Measurements from ENCODE around the gene PIGV.

PIGV gene

GRCh38 chr1:26772687-26773086 is 15.1 kb upstream of the PIGV start:
- TF ChIP-seq, protein P1, sequence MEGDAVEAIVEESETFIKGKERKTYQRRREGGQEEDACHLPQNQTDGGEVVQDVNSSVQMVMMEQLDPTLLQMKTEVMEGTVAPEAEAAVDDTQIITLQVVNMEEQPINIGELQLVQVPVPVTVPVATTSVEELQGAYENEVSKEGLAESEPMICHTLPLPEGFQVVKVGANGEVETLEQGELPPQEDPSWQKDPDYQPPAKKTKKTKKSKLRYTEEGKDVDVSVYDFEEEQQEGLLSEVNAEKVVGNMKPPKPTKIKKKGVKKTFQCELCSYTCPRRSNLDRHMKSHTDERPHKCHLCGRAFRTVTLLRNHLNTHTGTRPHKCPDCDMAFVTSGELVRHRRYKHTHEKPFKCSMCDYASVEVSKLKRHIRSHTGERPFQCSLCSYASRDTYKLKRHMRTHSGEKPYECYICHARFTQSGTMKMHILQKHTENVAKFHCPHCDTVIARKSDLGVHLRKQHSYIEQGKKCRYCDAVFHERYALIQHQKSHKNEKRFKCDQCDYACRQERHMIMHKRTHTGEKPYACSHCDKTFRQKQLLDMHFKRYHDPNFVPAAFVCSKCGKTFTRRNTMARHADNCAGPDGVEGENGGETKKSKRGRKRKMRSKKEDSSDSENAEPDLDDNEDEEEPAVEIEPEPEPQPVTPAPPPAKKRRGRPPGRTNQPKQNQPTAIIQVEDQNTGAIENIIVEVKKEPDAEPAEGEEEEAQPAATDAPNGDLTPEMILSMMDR (conservative IDR thresholded peaks at IDR 0.05; ENCODE audit: low read length): no peak
- H3K4me3 ChIP-seq (ENCODE audit: low read length): no peak overlapping the region
- DNase-seq (ENCODE audit: low read depth): peak; percentile 99

GRCh38 chr1:26774462-26774861 is 13.3 kb upstream of the PIGV start:
- TF ChIP-seq, protein P1 (conservative IDR thresholded peaks at IDR 0.05; ENCODE audit: low read length): no peak
- H3K4me3 ChIP-seq (ENCODE audit: low read length): no peak overlapping the region
- DNase-seq (ENCODE audit: low read depth): no peak

DNA sequence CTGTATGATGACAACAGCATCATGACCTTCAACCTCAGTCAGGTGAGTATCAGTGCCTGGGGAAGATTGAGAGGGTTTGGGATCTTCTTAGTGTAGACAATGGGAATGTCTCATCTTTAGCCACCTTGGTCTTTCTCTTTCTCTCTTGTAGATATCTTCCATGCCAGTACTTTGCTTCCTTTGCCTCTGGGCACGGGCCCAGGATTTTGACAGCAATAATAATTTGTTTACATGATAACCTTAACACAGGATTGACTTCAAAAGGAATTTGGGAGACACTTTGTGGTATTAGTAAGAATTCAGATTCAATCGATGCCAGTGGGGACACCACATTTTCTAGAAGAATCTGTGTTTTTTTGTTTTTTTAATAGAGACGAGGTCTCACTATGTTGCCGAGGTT is 12.1 kb upstream of the PIGV start:
- H3K4me3 ChIP-seq (ENCODE audit: low read length): no peak overlapping the region
- no peak for DNase-seq (ENCODE audit: low read depth)
- TF ChIP-seq, protein P1 (conservative IDR thresholded peaks at IDR 0.05; ENCODE audit: low read length): no peak

DNA sequence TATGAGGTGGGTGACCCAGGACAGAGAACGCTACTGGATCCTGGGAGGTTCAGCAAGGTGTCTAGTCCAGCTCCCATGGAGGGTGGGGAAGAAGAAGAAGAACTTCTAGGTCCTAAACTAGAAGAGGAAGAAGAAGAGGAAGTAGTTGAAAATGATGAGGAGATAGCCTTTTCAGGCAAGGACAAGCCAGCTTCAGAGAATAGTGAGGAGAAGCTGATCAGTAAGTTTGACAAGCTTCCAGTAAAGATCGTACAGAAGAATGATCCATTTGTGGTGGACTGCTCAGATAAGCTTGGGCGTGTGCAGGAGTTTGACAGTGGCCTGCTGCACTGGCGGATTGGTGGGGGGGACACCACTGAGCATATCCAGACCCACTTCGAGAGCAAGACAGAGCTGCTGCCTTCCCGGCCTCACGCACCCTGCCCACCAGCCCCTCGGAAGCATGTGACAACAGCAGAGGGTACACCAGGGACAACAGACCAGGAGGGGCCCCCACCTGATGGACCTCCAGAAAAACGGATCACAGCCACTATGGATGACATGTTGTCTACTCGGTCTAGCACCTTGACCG is 8.6 kb upstream of the PIGV start:
- TF ChIP-seq, protein P1 (conservative IDR thresholded peaks at IDR 0.05; ENCODE audit: low read length): no peak
- DNase-seq (ENCODE audit: low read depth): no peak
- H3K4me3 ChIP-seq (ENCODE audit: low read length): no peak overlapping the region

GRCh38 chr1:26780344-26780957 is 7.3 kb upstream of the PIGV start:
- TF ChIP-seq, protein P1 (conservative IDR thresholded peaks at IDR 0.05; ENCODE audit: low read length): no peak
- no peak overlapping the region for H3K4me3 ChIP-seq (ENCODE audit: low read length)
- DNase-seq (ENCODE audit: low read depth): no peak

DNA sequence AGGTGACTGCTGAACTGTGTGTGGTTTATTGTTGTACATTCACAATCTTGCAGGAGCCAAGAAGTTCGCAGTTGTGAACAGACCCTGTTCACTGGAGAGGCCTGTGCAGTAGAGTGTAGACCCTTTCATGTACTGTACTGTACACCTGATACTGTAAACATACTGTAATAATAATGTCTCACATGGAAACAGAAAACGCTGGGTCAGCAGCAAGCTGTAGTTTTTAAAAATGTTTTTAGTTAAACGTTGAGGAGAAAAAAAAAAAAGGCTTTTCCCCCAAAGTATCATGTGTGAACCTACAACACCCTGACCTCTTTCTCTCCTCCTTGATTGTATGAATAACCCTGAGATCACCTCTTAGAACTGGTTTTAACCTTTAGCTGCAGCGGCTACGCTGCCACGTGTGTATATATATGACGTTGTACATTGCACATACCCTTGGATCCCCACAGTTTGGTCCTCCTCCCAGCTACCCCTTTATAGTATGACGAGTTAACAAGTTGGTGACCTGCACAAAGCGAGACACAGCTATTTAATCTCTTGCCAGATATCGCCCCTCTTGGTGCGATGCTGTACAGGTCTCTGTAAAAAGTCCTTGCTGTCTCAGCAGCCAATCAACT is 6.4 kb upstream of the PIGV start:
- TF ChIP-seq, protein P1 (conservative IDR thresholded peaks at IDR 0.05; ENCODE audit: low read length): no peak
- H3K4me3 ChIP-seq (ENCODE audit: low read length): no peak overlapping the region
- no peak for DNase-seq (ENCODE audit: low read depth)
